Measurements from ENCODE around the gene FLACC1.
"Not testable (repeated sequence)": the region's sequence is repeated elsewhere in the genome, so short reads cannot be mapped to it uniquely, and the experiment has no call there.

The FLACC1 gene

GRCh38 chr2:201322772-201323171 lies 34.4 kb downstream of the FLACC1 start:
- H3K4me3 ChIP-seq (ENCODE audit: low read depth in 1 of 2, low read length in 2 of 2): no peak overlapping the region
- peaks cover 2 to 9% of the 10 kb centered on the region in 2 donors for H3K9me3 ChIP-seq (ENCODE audit: control insufficient read depth in 1 of 2, low read length in 2 of 2)
- no peaks in the 10 kb centered on the region for H3K4me1 ChIP-seq (ENCODE audit: control insufficient read depth in 1 of 2, insufficient read depth in 2 of 2, low read length in 2 of 2)
- no peak overlapping the region for H3K27ac ChIP-seq (ENCODE audit: low read depth, low read length)
- H3K36me3 ChIP-seq (ENCODE audit: control insufficient read depth in 1 of 2, insufficient read depth in 2 of 2, low read length in 2 of 2): no peaks in the 10 kb centered on the region
- H3K27me3 ChIP-seq (ENCODE audit: control insufficient read depth in 1 of 2, insufficient read depth in 2 of 2, low read length in 2 of 2): no peaks in the 10 kb centered on the region
- no peak overlapping the region for H3K9ac ChIP-seq (ENCODE audit: low read depth in 1 of 2, low read length in 2 of 2)

- peaks cover 2 to 9% of the 10 kb centered on the region in 2 donors for H3K9me3 ChIP-seq (ENCODE audit: control insufficient read depth in 1 of 2, low read length in 2 of 2)
- no peaks in the 10 kb centered on the region for H3K36me3 ChIP-seq (ENCODE audit: control insufficient read depth in 1 of 2, insufficient read depth in 2 of 2, low read length in 2 of 2)
- no peaks in the 10 kb centered on the region for H3K27me3 ChIP-seq (ENCODE audit: control insufficient read depth in 1 of 2, insufficient read depth in 2 of 2, low read length in 2 of 2)
- no peak overlapping the region for H3K9ac ChIP-seq (ENCODE audit: low read depth in 1 of 2, low read length in 2 of 2)
- no peak overlapping the region for H3K27ac ChIP-seq (ENCODE audit: low read depth, low read length)
- H3K4me3 ChIP-seq (ENCODE audit: low read depth in 1 of 2, low read length in 2 of 2): no peak overlapping the region
- H3K4me1 ChIP-seq (ENCODE audit: control insufficient read depth in 1 of 2, insufficient read depth in 2 of 2, low read length in 2 of 2): no peaks in the 10 kb centered on the region
These were observed 36.4 kb downstream of the FLACC1 start for GRCh38 chr2:201320701-201321100.

- no peaks in the 10 kb centered on the region for H3K36me3 ChIP-seq (ENCODE audit: control insufficient read depth in 1 of 2, insufficient read depth in 2 of 2, low read length in 2 of 2)
These were observed 36.9 kb downstream of the FLACC1 start for GRCh38 chr2:201320257-201320656.

GRCh38 chr2:201319511-201319910 lies 37.6 kb downstream of the FLACC1 start:
- Histone ChIP-seq H3K36me3 (ENCODE audit: control insufficient read depth in 1 of 2, insufficient read depth in 2 of 2, low read length in 2 of 2) (no peaks in the 10 kb centered on the region), H3K4me3 (ENCODE audit: low read depth in 1 of 2, low read length in 2 of 2) (no peak overlapping the region)

More at GRCh38 chr2:201320257-201320656, 36.9 kb downstream of the FLACC1 start:
- H3K9ac ChIP-seq (ENCODE audit: low read depth in 1 of 2, low read length in 2 of 2): no peak overlapping the region
- H3K9me3 ChIP-seq (ENCODE audit: control insufficient read depth in 1 of 2, low read length in 2 of 2): peaks cover 2 to 9% of the 10 kb centered on the region in 2 donors
- no peak overlapping the region for H3K4me3 ChIP-seq (ENCODE audit: low read depth in 1 of 2, low read length in 2 of 2)
- H3K27ac ChIP-seq (ENCODE audit: low read depth, low read length): no peak overlapping the region
- no peaks in the 10 kb centered on the region for H3K27me3 ChIP-seq (ENCODE audit: control insufficient read depth in 1 of 2, insufficient read depth in 2 of 2, low read length in 2 of 2)
- H3K4me1 ChIP-seq (ENCODE audit: control insufficient read depth in 1 of 2, insufficient read depth in 2 of 2, low read length in 2 of 2): no peaks in the 10 kb centered on the region

GRCh38 chr2:201313362-201313761 lies 43.8 kb downstream of the FLACC1 start:
- Histone ChIP-seq H3K9ac (ENCODE audit: low read depth in 1 of 2, low read length in 2 of 2) (no peak overlapping the region), H3K27ac (ENCODE audit: low read depth, low read length) (no peak overlapping the region), H3K9me3 (ENCODE audit: control insufficient read depth in 1 of 2, low read length in 2 of 2) (no peaks in the 10 kb centered on the region), H3K27me3 (ENCODE audit: control insufficient read depth in 1 of 2, insufficient read depth in 2 of 2, low read length in 2 of 2) (no peaks in the 10 kb centered on the region), H3K36me3 (ENCODE audit: control insufficient read depth in 1 of 2, insufficient read depth in 2 of 2, low read length in 2 of 2) (no peaks in the 10 kb centered on the region), H3K4me1 (ENCODE audit: control insufficient read depth in 1 of 2, insufficient read depth in 2 of 2, low read length in 2 of 2) (no peaks in the 10 kb centered on the region), H3K4me3 (ENCODE audit: low read depth in 1 of 2, low read length in 2 of 2) (no peak overlapping the region)

More at GRCh38 chr2:201319511-201319910, 37.6 kb downstream of the FLACC1 start:
- Histone ChIP-seq H3K9ac (ENCODE audit: low read depth in 1 of 2, low read length in 2 of 2) (no peak overlapping the region), H3K9me3 (ENCODE audit: control insufficient read depth in 1 of 2, low read length in 2 of 2) (peaks cover 2 to 9% of the 10 kb centered on the region in 2 donors), H3K4me1 (ENCODE audit: control insufficient read depth in 1 of 2, insufficient read depth in 2 of 2, low read length in 2 of 2) (no peaks in the 10 kb centered on the region), H3K27ac (ENCODE audit: low read depth, low read length) (no peak overlapping the region), H3K27me3 (ENCODE audit: control insufficient read depth in 1 of 2, insufficient read depth in 2 of 2, low read length in 2 of 2) (no peaks in the 10 kb centered on the region)

GRCh38 chr2:201308914-201309313 lies 48.2 kb downstream of the FLACC1 start:
- Histone ChIP-seq H3K36me3 (ENCODE audit: control insufficient read depth in 1 of 2, insufficient read depth in 2 of 2, low read length in 2 of 2) (no peaks in the 10 kb centered on the region), H3K4me1 (ENCODE audit: control insufficient read depth in 1 of 2, insufficient read depth in 2 of 2, low read length in 2 of 2) (no peaks in the 10 kb centered on the region), H3K27ac (ENCODE audit: low read depth, low read length) (no peak overlapping the region), H3K9me3 (ENCODE audit: control insufficient read depth in 1 of 2, low read length in 2 of 2) (no peaks in the 10 kb centered on the region), H3K4me3 (ENCODE audit: low read depth in 1 of 2, low read length in 2 of 2) (no peak overlapping the region), H3K27me3 (ENCODE audit: control insufficient read depth in 1 of 2, insufficient read depth in 2 of 2, low read length in 2 of 2) (no peaks in the 10 kb centered on the region), H3K9ac (ENCODE audit: low read depth in 1 of 2, low read length in 2 of 2) (no peak overlapping the region)

- Histone ChIP-seq H3K9ac (ENCODE audit: low read depth in 1 of 2, low read length in 2 of 2) (no peak overlapping the region), H3K27ac (ENCODE audit: low read depth, low read length) (no peak overlapping the region), H3K27me3 (ENCODE audit: control insufficient read depth in 1 of 2, insufficient read depth in 2 of 2, low read length in 2 of 2) (no peaks in the 10 kb centered on the region), H3K9me3 (ENCODE audit: control insufficient read depth in 1 of 2, low read length in 2 of 2) (no peaks in the 10 kb centered on the region), H3K36me3 (ENCODE audit: control insufficient read depth in 1 of 2, insufficient read depth in 2 of 2, low read length in 2 of 2) (no peaks in the 10 kb centered on the region), H3K4me1 (ENCODE audit: control insufficient read depth in 1 of 2, insufficient read depth in 2 of 2, low read length in 2 of 2) (no peaks in the 10 kb centered on the region), H3K4me3 (ENCODE audit: low read depth in 1 of 2, low read length in 2 of 2) (no peak overlapping the region)
These were observed 49.3 kb downstream of the FLACC1 start for GRCh38 chr2:201307876-201308275.

GRCh38 chr2:201299929-201300328 lies 57.2 kb downstream of the FLACC1 start:
- not testable (repeated sequence) for H3K9me3 ChIP-seq (ENCODE audit: control insufficient read depth in 1 of 2, low read length in 2 of 2); H3K9ac ChIP-seq (ENCODE audit: low read depth in 1 of 2, low read length in 2 of 2); H3K4me1 ChIP-seq (ENCODE audit: control insufficient read depth in 1 of 2, insufficient read depth in 2 of 2, low read length in 2 of 2); H3K4me3 ChIP-seq (ENCODE audit: low read depth in 1 of 2, low read length in 2 of 2); H3K27ac ChIP-seq (ENCODE audit: low read depth, low read length); H3K36me3 ChIP-seq (ENCODE audit: control insufficient read depth in 1 of 2, insufficient read depth in 2 of 2, low read length in 2 of 2); H3K27me3 ChIP-seq (ENCODE audit: control insufficient read depth in 1 of 2, insufficient read depth in 2 of 2, low read length in 2 of 2)

- H3K9ac ChIP-seq (ENCODE audit: low read depth in 1 of 2, low read length in 2 of 2): no peak overlapping the region
- no peaks in the 10 kb centered on the region for H3K9me3 ChIP-seq (ENCODE audit: control insufficient read depth in 1 of 2, low read length in 2 of 2)
- no peaks in the 10 kb centered on the region for H3K27me3 ChIP-seq (ENCODE audit: control insufficient read depth in 1 of 2, insufficient read depth in 2 of 2, low read length in 2 of 2)
- no peak overlapping the region for H3K27ac ChIP-seq (ENCODE audit: low read depth, low read length)
- no peak overlapping the region for H3K4me3 ChIP-seq (ENCODE audit: low read depth in 1 of 2, low read length in 2 of 2)
- no peaks in the 10 kb centered on the region for H3K36me3 ChIP-seq (ENCODE audit: control insufficient read depth in 1 of 2, insufficient read depth in 2 of 2, low read length in 2 of 2)
- no peaks in the 10 kb centered on the region for H3K4me1 ChIP-seq (ENCODE audit: control insufficient read depth in 1 of 2, insufficient read depth in 2 of 2, low read length in 2 of 2)
These were observed 58.6 kb downstream of the FLACC1 start for GRCh38 chr2:201298462-201299052.

- not testable (repeated sequence) for H3K4me3 ChIP-seq (ENCODE audit: low read depth in 1 of 2, low read length in 2 of 2); H3K9ac ChIP-seq (ENCODE audit: low read depth in 1 of 2, low read length in 2 of 2); H3K27ac ChIP-seq (ENCODE audit: low read depth, low read length); H3K4me1 ChIP-seq (ENCODE audit: control insufficient read depth in 1 of 2, insufficient read depth in 2 of 2, low read length in 2 of 2); H3K27me3 ChIP-seq (ENCODE audit: control insufficient read depth in 1 of 2, insufficient read depth in 2 of 2, low read length in 2 of 2)
- H3K36me3 ChIP-seq (ENCODE audit: control insufficient read depth in 1 of 2, insufficient read depth in 2 of 2, low read length in 2 of 2): peaks cover 27 to 42% of the 10 kb centered on the region in 2 donors
- peaks cover 0 to 16% of the 10 kb centered on the region in 2 donors for H3K9me3 ChIP-seq (ENCODE audit: control insufficient read depth in 1 of 2, low read length in 2 of 2)
These were observed 66.5 kb downstream of the FLACC1 start for GRCh38 chr2:201290457-201291148.
